ENCODE results near the gene JAK1. TPM values are rescaled to one million over a fixed set of nuclear protein-coding genes. Genes with fewer than 3 reads are reported as not detected.

JAK1 gene
- total and polyA plus RNA-seq, 9 of the 15 experiments (the other 6 are each of a cell fraction or from before 2014, with no cell fraction given): 9.7 to 44.1 (median 42.5) TPM

- TF ChIP-seq, protein P1, sequence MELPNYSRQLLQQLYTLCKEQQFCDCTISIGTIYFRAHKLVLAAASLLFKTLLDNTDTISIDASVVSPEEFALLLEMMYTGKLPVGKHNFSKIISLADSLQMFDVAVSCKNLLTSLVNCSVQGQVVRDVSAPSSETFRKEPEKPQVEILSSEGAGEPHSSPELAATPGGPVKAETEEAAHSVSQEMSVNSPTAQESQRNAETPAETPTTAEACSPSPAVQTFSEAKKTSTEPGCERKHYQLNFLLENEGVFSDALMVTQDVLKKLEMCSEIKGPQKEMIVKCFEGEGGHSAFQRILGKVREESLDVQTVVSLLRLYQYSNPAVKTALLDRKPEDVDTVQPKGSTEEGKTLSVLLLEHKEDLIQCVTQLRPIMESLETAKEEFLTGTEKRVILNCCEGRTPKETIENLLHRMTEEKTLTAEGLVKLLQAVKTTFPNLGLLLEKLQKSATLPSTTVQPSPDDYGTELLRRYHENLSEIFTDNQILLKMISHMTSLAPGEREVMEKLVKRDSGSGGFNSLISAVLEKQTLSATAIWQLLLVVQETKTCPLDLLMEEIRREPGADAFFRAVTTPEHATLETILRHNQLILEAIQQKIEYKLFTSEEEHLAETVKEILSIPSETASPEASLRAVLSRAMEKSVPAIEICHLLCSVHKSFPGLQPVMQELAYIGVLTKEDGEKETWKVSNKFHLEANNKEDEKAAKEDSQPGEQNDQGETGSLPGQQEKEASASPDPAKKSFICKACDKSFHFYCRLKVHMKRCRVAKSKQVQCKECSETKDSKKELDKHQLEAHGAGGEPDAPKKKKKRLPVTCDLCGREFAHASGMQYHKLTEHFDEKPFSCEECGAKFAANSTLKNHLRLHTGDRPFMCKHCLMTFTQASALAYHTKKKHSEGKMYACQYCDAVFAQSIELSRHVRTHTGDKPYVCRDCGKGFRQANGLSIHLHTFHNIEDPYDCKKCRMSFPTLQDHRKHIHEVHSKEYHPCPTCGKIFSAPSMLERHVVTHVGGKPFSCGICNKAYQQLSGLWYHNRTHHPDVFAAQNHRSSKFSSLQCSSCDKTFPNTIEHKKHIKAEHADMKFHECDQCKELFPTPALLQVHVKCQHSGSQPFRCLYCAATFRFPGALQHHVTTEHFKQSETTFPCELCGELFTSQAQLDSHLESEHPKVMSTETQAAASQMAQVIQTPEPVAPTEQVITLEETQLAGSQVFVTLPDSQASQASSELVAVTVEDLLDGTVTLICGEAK (IDR thresholded peaks at IDR 0.05): no peak
- TF ChIP-seq, protein P1 (CRISPR knock-in tag; IDR thresholded peaks at IDR 0.05): no peak
- no peak for TF ChIP-seq MED1 (CRISPR knock-in tag; IDR thresholded peaks at IDR 0.05; ENCODE audit: borderline replicate concordance)
- TF ChIP-seq VEZF1 (CRISPR knock-in tag; IDR thresholded peaks at IDR 0.05): no peak
- TF ChIP-seq NR2C2 (CRISPR knock-in tag; IDR thresholded peaks at IDR 0.05): no peak
- no peak for TF ChIP-seq NR2C2 (tag; IDR thresholded peaks at IDR 0.05)
- Histone ChIP-seq H3K36me3 (ENCODE audit: control insufficient read depth, insufficient read depth, low read length) (peaks cover 57% of the 10 kb centered on the region; the same call in 2 of the 3 replicates), H3K4me1 (replicated peaks in 1 of 2; ENCODE audit: control insufficient read depth in 2 of 2, insufficient read depth in 2 of 2, low read length in 2 of 2) (no peaks in the 10 kb centered on the region), H3K9ac (ENCODE audit: insufficient read depth in 1 of 2, low read depth in 2 of 2, low read length in 2 of 2) (no peak overlapping the region), H3K9me3 (replicated peaks; ENCODE audit: control insufficient read depth, insufficient read depth, low read depth, low read length) (no peaks in the 10 kb centered on the region), H3K79me2 (ENCODE audit: control insufficient read depth, insufficient read depth, low read length) (no peaks in the 10 kb centered on the region), H3K27me3 (ENCODE audit: control insufficient read depth in 2 of 2, insufficient read depth in 2 of 2, low read length in 2 of 2) (no peaks in the 10 kb centered on the region), H4K20me1 (replicated peaks; ENCODE audit: control insufficient read depth, insufficient read depth, low read length) (no peaks in the 10 kb centered on the region), H3K27ac (ENCODE audit: extremely low read depth, low read depth, low read length) (no peak overlapping the region), H3K4me3 (no peak overlapping the region), H3K4me2 (ENCODE audit: insufficient read depth, low read length) (no peak overlapping the region), H2AFZ (ENCODE audit: low read depth, low read length) (no peak overlapping the region), H3K9me1 (ENCODE audit: control insufficient read depth, insufficient read depth, low read length) (no peaks in the 10 kb centered on the region)
- ATAC-seq: no peak
- no peak for DNase-seq (ENCODE audit: extremely low read depth in 1 of 4, low spot score in 3 of 4)
- no TSS peak for BruUV-seq (replicated peaks)
- intact Hi-C loops (cut with micrococcal nuclease): no loop called here
- FAIRE-seq: no peak
- in situ Hi-C loops (cut with MboI): no loop called here
- 75% methylated on average over 1 of the region's 1 CpG for WGBS (ENCODE audit: insufficient coverage, low coverage, missing lambda C conversion rate)
- CTCF ChIA-PET (ENCODE audit: low intra/inter-chr PET ratio): no interaction called here
- POLR2A ChIA-PET: interaction anchor here (0.6 kb wide), 1 partner anchor 1484 kb away, joined by 3 read pairs; no protein-coding TSS in a partner anchor
Observed at GRCh38 chr1:64872067-64872466, 94.3 kb downstream of the JAK1 start.

Measured in K562 (cell line).